SIG-M5 treated with dmso at 0.1 percent for 504 hours (cell line): ENCODE data around the gene FCER1A.

Experiments used
- DNase-seq: peaks from one replicate; lab custom pipeline; 2025; ENCODE audit not compliant: unreplicated experiment; lab: John Stamatoyannopoulos, UW

The FCER1A gene

DNA sequence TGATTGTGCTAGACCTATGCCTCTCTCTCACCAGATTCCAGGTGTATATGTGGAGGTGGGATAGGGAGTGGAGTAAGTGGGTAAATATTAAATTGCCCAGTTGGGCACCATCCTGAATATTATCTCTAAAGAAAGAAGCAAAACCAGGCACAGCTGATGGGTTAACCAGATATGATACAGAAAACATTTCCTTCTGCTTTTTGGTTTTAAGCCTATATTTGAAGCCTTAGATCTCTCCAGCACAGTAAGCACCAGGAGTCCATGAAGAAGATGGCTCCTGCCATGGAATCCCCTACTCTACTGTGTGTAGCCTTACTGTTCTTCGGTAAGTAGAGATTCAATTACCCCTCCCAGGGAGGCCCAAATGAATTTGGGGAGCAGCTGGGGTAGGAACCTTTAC lies at the start of gene FCER1A:
TSS of gene FCER1A (plus strand) at position 242 of the 400 bp plus-strand sequence. CDS start at position 271, 29 bp downstream.
- DNase-seq: peak; percentile 13

DNA sequence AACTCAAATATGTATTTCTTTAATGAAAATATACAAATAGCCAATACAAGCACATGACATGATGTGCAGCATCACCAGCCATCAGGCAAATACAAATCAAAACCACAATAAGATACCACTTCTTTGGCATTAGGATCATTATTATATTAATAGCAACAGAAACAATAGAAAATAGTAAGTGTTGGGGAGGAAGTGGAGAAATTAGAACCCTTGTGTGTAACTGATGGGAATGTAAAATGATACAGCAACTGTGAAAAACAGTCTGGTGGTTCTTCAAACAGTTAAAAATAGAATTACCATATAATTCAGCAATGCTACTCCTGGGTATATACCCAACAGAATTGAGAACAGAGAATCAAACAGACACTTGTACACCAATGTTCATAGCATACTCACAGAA lies 40.8 kb upstream of the FCER1A start:
- DNase-seq: no peak

- DNase-seq: no peak
Observed at GRCh38 chr1:159261721-159262494, 40.2 kb upstream of the FCER1A start.

DNA sequence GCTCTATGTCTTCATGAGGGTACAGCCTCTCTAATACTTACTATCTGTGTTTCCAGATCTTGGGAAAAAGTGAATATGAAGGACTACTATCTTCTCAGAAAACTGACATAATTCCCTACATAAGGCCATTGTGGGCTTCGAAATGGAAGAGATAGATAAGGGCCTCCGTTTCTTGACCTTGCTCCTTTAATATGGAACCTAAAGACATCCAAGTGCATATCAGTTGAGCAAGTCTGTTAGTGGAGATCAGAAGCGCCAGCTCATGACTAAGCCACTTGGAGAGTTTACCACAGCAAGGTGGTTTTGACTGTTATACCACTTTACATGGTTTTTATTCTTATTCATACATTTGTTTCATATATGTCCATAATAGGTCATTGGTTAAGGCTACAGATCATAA lies 35.3 kb upstream of the FCER1A start:
- no peak for DNase-seq

- DNase-seq: no peak
Observed at GRCh38 chr1:159274631-159275030, 27.5 kb upstream of the FCER1A start.

DNA sequence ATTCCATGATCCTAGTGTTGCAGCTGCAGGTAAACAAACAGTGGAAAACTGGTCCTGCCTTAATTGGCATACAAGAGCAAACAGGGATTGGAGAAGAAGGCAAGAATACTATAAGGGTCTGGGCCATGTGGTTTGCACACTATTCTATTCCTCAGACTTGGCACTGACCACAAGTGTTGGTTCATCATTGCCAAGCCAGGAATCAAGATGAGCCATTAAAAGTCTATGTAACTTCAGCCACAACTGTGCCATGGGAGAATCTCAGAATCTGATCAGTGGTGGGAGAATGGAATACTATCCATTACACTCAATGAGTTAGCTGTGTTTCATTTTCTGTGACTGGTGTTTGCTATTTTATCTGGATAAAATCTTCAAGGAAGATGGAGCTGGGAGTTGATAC lies 26.2 kb upstream of the FCER1A start:
- DNase-seq: no peak

GRCh38 chr1:159279773-159280172 lies 22.4 kb upstream of the FCER1A start:
- DNase-seq: no peak

DNA sequence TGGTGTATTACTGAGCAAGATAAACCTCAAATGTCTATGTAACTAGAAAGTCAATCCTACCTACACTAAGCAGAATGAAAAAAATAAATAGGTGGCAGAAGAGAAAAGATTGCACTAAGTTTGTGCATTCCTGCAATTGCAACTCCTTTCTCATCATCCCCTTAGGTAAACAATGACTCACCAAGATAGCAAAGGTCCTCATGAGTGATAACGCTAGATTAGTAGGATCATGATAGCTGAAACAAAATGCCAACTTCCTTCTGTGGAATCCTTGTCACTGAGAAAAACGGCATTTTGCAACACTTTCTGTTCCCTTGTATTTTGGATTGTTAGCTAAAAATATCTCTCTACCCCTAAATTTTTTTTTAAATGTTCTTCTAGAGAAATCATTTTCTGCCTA lies 20.0 kb upstream of the FCER1A start:
- peak; percentile 43 for DNase-seq

DNA sequence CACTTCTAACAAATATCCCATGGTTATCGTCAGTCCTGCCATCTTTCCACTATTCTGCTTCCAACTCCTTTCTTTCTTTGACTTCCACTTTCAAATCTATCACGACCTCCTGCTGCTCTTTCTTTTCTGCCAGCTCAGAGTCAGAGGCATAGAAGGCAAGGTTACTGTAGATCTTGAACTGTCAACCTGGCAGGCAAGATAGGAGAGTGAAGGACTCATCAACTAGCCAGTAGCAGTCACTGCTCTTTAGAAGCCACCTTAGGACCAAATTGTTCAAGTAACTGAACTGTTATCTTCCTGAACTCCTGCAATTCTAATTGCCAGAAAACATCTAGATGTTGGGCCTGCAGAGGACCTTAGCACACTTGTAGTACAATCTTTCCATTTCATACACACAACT lies 13.1 kb upstream of the FCER1A start:
- no peak for DNase-seq

GRCh38 chr1:159291424-159291823 lies 10.7 kb upstream of the FCER1A start:
- no peak for DNase-seq

DNA sequence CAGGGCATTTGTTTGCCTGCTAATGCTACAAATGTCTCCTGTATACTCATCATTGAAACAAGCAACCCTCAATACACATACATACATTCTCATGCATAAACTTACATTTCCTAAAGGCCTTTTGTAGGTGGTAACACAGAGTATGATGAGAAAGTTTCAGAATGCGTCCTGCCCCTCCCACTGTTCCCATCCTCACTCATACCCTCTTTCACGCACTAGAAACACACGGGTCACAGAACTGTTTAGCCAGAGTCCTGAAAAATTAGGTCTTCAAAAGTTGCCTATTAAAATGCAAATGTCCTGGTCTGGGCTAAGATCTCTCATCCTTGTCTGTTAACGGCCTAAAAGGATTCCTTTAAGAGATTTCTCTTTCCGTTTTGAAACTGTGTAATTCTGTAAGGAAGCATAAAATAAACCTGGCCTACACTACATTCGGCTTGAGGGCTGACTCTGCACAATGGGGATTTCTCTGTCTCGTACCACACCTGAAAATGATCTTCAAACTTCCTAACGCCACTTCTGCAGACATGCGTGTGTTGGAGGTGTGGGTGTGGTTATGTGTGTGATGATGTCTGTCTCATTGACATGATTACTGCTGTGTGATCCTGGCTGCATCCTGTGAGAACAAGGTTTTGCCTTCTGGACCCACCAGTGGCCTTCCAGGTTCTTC lies 5.3 kb upstream of the FCER1A start:
- DNase-seq: no peak

GRCh38 chr1:159300146-159300545 lies 2.0 kb upstream of the FCER1A start:
- DNase-seq: no peak

DNA sequence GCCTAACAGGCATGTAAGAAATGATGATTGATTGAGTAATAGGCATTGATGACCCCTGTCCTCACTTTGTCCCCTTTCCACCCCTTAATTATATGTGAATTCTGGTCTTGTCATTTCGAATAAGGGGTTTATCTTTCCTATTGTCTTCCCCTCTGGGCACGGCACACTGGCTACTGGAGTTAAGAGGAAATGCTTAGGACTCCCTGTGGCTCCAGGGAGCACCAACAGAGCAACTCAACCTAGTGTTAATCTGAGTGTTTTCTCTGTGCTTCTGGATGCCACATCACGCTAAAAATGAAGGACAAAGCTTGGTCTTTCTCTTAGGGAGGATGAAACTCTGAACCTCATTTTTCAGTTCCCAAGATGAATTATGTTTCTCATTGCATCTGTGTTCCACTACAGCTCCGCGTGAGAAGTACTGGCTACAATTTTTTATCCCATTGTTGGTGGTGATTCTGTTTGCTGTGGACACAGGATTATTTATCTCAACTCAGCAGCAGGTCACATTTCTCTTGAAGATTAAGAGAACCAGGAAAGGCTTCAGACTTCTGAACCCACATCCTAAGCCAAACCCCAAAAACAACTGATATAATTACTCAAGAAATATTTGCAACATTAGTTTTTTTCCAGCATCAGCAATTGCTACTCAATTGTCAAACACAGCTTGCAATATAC lies 5.3 kb downstream of the FCER1A start:
- DNase-seq: no peak

DNA sequence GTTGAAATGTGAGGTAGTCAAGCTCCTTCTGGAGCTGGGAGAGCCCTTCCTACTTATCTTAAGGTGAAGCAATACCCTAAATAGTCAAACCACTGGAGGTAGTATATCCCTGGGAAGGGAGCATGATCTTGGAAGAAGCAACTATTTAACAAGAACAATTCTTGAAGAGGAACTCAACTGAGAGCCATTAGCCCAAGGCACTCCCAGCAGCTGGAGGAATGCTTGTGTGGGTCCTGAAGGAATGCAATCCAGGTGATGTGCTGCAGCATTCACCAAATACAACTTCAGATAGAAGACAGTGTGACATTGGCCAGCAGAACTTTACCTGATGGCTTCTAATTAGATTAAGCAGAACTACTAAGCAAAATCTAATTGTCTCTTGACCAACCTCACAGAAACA lies 9.5 kb downstream of the FCER1A start:
- no peak for DNase-seq

DNA sequence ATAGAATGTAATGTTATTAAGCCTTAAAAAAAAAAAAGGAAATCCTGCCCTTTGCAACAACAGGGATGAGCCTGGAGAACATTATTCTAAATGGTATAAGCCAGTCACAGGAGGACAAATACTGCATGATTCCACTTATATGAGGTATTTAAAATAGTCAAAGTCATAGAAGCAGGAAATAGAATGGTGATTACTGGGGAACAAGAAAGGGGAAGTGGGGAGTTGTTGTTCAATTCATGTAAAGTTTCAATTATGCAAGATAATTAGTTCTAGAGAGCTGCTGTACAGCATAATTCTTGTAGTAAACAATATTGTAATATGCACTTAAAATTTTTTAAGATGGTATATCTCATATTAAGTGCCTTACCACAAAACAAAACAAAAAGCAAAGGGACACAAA lies 13.2 kb downstream of the FCER1A start:
- DNase-seq: peak; percentile 75

DNA sequence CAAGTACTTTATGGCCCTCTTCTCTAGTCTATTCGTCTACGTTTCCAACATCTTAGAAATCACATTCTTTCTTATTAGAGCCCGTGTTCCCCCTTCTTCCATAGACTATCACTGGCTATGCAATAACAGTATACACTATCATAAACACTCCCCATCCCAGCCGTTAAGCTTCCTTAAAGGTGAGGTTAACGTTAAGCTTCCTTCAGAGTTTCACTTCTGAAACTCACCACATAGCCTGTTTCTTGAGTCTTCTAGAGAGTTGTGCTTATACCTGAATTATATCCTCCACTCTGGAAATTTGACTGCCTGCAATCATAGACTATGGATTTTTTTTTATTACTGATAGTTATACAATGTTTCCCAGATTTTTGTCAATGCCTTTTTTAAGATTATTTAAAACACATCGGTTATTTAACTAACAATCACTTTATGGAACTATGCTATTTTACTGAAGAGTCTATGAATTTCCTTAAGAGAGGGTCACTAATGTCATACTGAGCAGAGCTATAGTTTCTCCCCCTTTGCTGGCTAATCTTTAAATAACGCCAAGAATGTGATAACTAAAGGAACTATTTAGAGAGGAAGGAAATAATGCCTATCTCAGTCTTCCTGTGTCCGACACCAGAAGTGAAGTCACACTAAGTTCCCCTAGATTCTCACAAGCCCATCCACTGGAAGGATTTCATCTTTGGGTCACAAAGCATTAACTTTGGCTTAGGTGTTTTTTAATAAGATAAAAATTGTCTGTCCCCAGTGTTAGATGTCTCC lies 16.8 kb downstream of the FCER1A start:
- no peak for DNase-seq

DNA sequence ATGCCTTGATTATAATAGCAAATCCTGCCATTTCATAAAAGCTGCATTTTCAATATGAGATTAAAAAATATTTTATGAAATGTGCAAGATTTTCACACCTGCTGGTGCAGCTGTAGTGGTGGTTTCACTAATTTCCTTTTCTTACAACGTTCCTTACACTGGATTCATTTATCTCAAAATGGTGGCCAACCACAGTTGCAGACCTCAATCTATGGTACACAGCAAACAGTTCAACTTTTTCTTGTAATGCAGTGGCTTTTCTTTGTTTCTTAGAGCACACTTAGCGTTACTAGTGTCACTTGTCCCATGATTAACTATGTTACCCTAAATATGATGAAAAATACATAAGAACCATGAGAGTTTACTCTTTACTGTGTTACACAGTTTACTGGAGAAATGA lies 32.7 kb downstream of the FCER1A start:
- no peak for DNase-seq

DNA sequence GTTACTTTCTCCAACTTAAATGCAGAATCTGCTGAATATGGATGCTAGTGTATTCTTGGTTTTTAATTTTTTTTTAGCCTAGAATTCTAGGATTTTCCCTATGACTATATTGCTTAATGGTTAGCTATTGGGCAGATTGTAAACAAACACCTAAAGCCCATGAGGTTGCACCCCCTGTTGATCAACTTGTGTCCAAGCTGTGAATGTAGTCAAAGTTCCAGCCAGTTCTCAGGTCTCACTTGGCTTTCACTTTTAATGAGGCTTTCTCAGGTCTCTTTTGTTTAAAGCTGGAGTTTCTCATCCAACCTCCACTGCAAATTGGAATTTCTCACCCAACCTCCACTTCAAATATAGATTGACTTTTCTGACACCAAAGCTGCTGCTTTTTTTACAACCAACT lies 35.9 kb downstream of the FCER1A start:
- no peak for DNase-seq

DNA sequence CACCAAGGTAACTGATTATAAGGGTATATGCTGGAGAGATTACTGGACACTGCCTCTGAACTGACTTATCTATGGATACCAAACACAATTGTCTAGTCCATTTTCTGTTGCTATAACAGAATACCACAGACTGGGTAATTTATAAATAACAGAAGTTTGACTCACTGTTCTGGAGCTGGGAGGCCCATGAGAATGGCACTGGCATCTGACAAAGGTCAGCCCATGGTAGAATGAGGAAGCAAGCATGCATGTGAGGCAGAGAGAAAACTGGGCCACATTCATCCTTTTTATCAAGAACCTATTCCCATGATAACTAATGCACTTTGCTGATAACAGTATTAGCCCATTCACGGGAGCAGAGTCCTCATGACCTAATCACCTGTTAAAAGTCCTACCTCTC lies 37.4 kb downstream of the FCER1A start:
- no peak for DNase-seq

- DNase-seq: no peak
Observed at GRCh38 chr1:159341736-159342135, 39.6 kb downstream of the FCER1A start.

DNA sequence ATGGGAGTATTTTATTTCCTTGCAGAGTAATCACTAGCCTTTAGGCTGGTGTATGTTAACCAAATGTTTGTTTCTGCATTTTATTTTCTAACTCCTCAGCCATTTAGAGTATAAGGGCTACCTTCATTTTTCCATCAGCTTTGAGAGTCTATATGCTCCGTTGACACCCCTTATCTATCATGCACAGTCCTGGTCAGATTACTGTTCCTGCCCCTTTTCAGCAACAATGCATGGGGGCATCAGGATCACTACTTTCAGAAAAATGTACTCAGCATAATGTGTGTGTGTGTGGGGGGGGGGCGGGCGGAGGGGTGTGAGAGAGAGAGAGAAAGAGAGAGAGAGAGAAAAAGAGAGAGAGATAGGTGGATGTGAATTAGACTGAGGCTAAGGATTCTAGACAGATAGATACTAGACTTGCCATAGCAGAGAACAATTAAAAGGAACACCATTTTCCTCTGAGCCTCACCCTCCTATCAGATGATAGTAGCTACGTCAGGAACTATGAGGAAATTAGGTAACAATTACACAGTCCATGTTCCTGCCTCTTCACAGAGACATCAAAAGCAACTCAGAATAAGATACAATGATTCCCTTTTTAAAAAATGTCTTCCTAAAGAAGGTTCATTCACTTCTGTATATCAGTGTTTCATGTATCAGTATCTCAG lies 40.8 kb downstream of the FCER1A start:
- DNase-seq: no peak
